ENCODE results near the gene GNG2. TPM values are rescaled to one million over a fixed set of nuclear protein-coding genes. Genes with fewer than 3 reads are reported as not detected.

Gene GNG2
- total RNA-seq, 1 experiment from 2014 or later, result 7.0 TPM

DNA sequence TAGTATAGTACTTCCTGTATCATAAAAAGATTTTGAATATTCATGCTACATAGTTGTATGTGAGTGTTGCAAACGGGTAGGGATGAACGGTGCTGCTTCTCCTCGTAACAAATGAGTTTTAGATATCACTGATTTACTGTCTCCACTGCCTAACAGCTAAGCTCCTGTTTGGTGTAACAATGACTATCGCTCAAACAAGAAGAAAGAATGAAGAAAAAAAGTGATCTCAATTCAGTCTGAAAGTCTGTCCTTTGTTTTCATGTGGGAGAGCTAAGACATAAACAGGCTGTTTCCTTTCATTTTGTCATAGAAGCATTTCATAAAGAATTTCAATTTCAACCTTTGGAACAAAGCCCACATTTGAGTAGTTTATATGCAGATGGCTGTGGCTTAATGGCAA, 102.9 kb downstream of the GNG2 start:
- peaks cover 12 to 21% (median 14%) of the 10 kb centered on the region in 3 experiments for H3K36me3 Mint-ChIP-seq (ENCODE audit: insufficient read depth in 1 of 3, low read depth in 3 of 3)
- Histone ChIP-seq H2BK12ac (ENCODE audit: insufficient read length, low read depth, low read length) (no peak overlapping the region), H3K23me2 (ENCODE audit: insufficient read length, low read depth, low read length, poor library complexity, severe bottlenecking) (no peaks in the 10 kb centered on the region), H4K20me1 (ENCODE audit: control insufficient read depth, insufficient read depth, insufficient read length) (no peaks in the 10 kb centered on the region), H3K4me2 (ENCODE audit: insufficient read depth, insufficient read length, low read length) (no peak overlapping the region), H3K23ac (ENCODE audit: insufficient read length, low read depth, low read length) (no peak overlapping the region), H3K9ac (ENCODE audit: extremely low read depth, insufficient read length, low read length) (no peak overlapping the region), H3K56ac (ENCODE audit: insufficient read length, low read depth, low read length) (no peak overlapping the region), H2BK15ac (ENCODE audit: low read depth, low read length) (no peak overlapping the region), H3K79me2 (ENCODE audit: insufficient read depth, low read length) (no peaks in the 10 kb centered on the region), H3K14ac (ENCODE audit: insufficient read depth, low read length) (no peak overlapping the region), H4K91ac (ENCODE audit: insufficient read length, low read depth, low read length) (no peak overlapping the region), H3K27ac (ENCODE audit: insufficient read length, low read depth, low read length) (no peak overlapping the region), H2AK5ac (ENCODE audit: insufficient read length, low read length) (no peak overlapping the region), H3K4me1 (ENCODE audit: insufficient read depth, low read length) (0 out of 2 replicates have a peak, but pooled peaks cover 2% of the 10 kb centered on the region), H4K5ac (ENCODE audit: insufficient read length, low read depth, low read length) (no peak overlapping the region), H2BK5ac (ENCODE audit: insufficient read length, low read length) (no peak overlapping the region), H3K79me1 (ENCODE audit: insufficient read depth, low read depth, low read length, poor library complexity, severe bottlenecking) (no peaks in the 10 kb centered on the region), H3K9me3 (ENCODE audit: control insufficient read depth, low read depth, low read length) (peaks cover 4% of the 10 kb centered on the region), H3K18ac (ENCODE audit: insufficient read length, low read depth, low read length) (no peak overlapping the region), H3K27me3 (ENCODE audit: insufficient read depth, low read length) (no peaks in the 10 kb centered on the region), H2BK20ac (ENCODE audit: low read depth, low read length, poor library complexity, severe bottlenecking) (no peak overlapping the region), H4K8ac (replicated peaks; ENCODE audit: insufficient read length, low read depth, low read length) (no peak overlapping the region), H3K4ac (ENCODE audit: low read depth, low read length) (no peak overlapping the region), H3T11ph (ENCODE audit: low read length) (no peak overlapping the region), H2BK120ac (ENCODE audit: low read depth, low read length, poor library complexity, severe bottlenecking) (no peak overlapping the region), H2AFZ (ENCODE audit: low read length) (no peak overlapping the region)
- peaks cover 0 to 8% of the 10 kb centered on the region in 2 experiments; a peak in 1 of 4 replicates for H3K4me1 Mint-ChIP-seq
- no peaks in the 10 kb centered on the region for H3K27me3 Mint-ChIP-seq (ENCODE audit: low read depth)
- TF ChIP-seq CTCF (conservative IDR thresholded peaks at IDR 0.05), result no peak
- no peak for DNase-seq
- H3K27ac Mint-ChIP-seq, result no peak overlapping the region
- H3K9me3 Mint-ChIP-seq, result peaks cover 14 to 16% of the 10 kb centered on the region in 2 experiments
- WGBS (ENCODE audit: extremely low coverage, insufficient read length, low lambda C conversion rate), result no CpG with 5 or more reads among the region's 4 CpGs
- no peak overlapping the region for H3K4me3 Mint-ChIP-seq
